GM10847 (cell line): ENCODE data around the gene COX7B.

Experiments
- POLR2A ChIP-seq: IDR thresholded peaks from 2 replicates; pipeline ENCODE4 v1.6.1; 2011; ENCODE audit not compliant: insufficient read length; ENCODE audit errors: extremely low read depth

The COX7B gene

DNA sequence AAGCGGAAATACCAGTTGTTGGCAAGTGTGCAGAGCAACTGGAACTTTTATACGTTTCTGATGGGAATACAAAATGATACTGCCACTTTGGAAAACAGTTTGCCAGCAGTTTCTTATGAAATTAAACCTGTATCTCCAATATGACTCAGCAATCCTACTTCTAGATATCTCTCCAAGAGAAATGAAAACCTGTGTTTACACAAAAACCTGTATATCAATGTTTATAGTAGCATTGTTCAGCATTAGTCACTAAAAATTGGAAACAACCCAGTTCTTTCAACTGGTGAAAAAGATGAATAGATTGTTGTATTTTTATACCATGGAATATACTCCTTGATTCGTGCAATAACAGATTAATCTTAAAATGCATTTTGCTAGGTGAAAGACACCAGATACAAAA lies 38.0 kb downstream of the COX7B start:
- TF ChIP-seq POLR2A = no peak

DNA sequence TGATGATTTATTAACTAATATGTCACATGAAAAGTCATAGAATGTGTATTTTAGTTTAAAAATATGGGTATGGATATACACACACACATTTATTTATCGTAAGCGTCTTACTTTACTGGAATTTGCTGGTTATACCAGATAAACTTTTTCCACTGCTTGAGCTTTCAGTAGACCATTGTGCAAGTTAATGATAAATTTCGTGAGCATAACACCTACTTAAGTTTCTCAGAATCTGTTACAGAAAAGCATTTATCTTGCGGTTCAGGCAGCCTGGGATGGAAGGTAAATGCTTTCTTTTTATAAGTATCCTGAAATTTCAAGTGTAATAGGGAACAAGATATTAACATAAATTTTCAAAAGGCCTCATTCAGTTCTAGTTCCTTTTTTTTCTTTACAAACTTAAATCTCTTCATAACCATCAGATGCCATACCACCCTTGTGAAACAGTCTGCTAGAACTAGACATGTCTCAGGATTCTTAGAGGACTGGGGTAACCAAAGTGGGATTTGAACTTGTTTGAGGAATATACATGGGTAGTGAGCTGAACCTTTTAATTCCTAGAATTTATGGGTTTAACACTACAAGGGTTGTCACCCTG lies 38.9 kb downstream of the COX7B start:
- no peak for TF ChIP-seq POLR2A

DNA sequence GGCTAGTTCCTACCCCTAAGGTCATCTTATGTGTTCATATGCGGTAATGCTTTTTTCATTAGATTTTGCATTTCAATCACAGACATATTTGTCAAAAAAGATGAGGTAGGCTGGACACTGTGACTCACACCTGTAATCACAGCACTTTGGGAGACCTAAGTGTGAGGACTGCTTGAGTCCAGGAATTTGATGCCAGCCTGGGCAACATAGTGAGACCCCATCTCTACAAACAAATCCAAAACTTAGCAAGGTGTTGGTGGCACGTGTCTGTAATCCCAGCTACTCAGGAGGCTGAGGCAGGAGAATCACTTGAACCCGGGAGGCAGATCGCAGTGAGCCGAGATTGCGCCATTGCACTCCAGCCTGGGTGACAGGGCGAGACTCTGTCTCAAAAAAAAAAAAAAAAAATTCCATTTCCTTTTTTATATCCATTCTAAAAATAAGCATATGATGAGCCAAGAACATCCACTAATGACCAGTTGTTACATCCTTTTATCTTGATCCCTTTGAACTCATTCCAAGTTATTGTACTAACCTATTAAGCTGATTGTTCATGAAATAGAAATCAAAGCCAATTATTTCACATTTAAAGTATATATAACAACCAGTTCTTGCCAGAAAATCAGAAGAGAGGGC lies 46.8 kb downstream of the COX7B start:
- no peak for TF ChIP-seq POLR2A

DNA sequence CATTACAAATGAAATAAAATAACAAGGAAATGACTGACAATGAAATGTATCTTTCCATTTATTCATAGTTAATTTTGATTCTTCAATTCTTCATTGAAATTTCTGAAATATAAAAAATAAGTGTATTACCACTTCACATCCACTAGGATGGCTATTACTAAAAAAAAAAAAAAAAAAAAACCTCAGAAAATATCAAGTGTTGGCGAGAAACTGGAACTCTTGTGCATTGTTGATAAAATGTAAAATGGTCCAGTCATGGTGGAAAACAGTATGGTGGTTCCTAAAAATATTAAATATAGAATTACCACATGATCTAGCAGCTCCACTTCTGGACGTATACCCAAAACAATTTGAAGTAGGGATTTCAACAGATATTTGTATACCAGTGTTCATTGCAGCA lies 47.3 kb downstream of the COX7B start:
- TF ChIP-seq POLR2A = no peak

- TF ChIP-seq POLR2A = no peak
These were observed 50.6 kb downstream of the COX7B start for GRCh38 chrX:77949840-77950239.

DNA sequence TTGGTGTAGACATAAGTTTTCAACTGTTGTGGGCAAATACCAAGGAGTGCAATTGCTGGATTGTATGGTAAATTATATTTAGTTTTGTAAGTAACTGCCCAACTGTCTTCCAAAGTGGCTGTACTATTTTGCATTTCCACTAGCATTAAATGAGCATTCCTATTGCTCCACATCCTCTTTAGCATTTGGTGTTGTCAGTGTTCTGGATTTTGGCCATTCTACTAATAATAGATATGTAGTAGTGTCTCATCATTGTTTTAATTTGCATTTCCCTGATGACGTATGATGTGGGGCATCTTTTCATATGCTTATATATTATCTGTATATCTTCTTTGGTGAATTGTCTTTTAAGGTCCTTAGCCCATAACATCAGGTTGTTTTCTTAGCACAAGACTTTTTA lies 52.9 kb downstream of the COX7B start:
- TF ChIP-seq POLR2A = no peak

- TF ChIP-seq POLR2A = no peak
These were observed 54.0 kb downstream of the COX7B start for GRCh38 chrX:77953302-77953701.

DNA sequence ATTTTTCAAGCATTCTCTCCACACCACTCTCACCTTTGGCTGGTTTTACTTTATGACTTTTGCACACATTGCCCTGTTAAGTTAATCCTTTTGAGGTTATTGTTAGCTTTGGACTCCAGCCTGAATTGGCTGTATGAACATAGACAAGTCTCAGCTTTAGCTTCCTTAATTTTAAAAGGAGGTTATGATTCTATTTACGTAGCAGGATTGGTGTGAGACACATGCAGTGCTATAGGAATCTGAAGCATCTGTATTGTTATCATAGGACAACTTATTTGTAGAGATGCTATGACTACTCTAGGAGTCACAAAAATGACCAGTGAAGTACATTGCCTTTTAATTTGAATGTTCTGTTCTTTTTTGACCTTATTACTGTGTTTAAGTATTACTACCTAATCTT lies 54.4 kb downstream of the COX7B start:
- no peak for TF ChIP-seq POLR2A
